ENCODE data around the gene IGFLR1.
"Not testable (repeated sequence)": the region's sequence is repeated elsewhere in the genome, so short reads cannot be mapped to it uniquely, and the experiment has no call there.

Gene IGFLR1

GRCh38 chr19:35703343-35703742 is 38.9 kb downstream of the IGFLR1 start:
- DNase-seq, result no peak

- peak; percentile 98 for DNase-seq
Observed at GRCh38 chr19:35702223-35703012, 39.8 kb downstream of the IGFLR1 start.

DNA sequence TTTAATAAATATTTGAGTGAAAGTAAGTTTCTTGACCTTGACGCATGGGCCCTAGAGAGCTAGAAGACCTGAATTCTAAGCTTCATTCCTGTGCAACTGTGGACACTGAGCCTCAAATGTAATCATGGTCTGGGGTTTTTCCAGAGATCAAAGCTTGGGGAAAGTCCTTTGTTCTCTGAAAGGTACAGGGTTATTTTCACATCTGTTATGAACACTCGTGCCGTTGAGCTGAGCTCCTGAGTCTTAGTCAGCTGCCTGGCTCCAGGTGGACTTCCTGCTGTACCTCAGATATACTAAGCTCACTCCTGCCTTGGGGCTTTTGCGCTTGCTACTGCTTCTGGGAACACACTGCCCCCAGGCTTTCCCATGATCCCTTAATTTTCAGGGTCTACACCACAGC is 45.4 kb downstream of the IGFLR1 start:
- peak; percentile 35 for DNase-seq

- no peak for DNase-seq
Observed at GRCh38 chr19:35695895-35696422, 46.3 kb downstream of the IGFLR1 start.

DNA sequence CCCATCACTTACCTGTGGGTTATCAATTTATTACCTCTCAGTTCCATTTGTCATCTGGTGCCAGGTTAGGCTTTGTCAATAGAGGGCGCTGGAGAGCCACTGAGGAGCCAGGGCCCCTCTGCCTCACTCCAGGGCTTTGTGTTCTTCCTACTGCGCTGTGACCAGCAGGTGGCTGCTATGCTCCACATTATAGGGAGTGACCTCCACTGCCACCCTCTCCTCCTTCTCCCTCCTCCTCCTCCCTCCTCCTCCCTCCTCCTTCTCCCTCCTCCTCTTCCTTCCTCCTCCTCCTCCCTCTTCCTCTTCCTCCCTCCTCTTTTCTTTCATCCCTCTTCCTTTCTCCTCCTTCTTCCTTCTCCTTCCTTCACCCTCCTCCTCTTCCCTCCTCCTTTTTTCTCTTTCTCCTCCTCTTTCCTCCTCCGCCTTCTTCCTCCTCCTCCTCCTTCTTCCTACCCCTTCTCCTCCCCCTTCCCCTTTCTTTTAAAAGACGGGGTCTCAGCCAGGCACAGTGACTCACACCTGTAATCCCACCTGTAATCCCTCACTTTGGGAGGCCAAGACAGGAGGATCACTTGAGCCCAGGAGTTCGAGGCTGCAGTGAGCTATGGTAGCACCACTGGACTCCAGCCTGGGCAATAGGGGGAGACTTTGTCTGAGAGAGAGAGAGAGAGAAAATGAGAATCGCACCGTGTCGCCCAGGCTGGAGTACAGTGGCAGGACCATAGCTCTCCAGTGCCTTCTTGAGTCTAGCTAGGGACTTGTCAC is 48.2 kb downstream of the IGFLR1 start:
- peak; percentile 95 for DNase-seq

DNA sequence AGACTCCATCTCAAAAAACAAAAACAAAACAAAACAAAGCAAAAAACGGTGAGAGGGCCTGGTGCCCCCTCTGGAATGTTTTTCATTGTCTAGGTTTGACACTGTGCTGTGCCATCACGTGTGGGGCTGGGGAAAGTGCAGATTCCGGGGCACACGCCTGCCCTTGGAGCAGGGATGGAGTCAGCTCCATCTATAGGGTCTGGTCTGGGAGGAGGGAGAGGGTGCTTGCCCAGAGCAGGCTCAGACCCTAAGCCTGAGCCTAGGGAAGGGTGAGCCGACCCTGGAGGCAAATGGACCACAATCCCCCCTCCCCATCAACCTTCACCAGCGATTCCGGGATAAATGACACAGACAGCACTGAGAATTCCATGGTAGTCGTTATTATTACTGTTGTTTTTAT is 48.8 kb downstream of the IGFLR1 start:
- DNase-seq, result no peak

DNA sequence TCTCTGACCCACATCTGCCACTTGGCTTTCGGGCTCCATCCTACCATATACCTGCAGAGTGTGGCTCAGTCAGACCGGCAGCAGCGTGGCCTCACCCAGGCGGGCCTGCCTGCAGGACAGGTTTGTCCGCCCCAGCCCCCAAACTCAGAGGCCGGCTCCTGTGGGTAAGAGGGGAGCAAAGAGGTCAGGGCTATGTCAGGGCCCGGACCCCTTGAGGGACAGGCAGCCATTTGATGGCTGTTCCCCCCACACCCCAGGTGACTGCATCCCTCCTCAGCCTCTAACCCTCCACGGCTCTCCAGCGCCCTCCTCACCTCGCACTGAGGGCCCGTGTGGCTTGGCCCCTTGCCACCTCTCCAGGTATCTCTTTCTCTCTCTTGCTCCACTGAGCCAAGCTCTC is 50.2 kb downstream of the IGFLR1 start:
- DNase-seq, result no peak

DNA sequence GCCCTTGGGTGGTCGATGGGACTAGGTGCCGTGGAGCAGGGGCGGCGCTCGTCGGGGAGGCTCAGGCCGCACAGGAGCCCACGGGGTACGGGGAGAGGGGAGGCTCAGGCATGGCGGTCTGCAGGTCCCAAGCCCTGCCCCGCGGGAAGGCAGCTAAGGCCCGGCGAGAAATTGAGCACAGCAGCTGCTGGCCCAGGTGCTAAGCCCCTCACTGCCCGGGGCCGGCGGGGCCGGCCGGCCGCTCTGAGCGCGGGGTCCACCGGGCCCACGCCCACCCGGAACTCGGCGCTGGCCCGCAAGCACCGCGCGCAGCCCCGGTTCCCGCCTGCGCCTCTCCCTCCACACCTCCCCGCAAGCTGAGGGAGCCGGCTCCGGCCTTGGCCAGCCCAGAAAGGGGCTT is 51.1 kb downstream of the IGFLR1 start:
- not testable (repeated sequence) for DNase-seq

GRCh38 chr19:35689836-35690235 is 52.4 kb downstream of the IGFLR1 start:
- DNase-seq, result no peak

Data from activated CD4-positive, alpha-beta T cell treated with anti-CD3 and anti-CD28 coated beads, Interleukin-2, amount 50 U/mL, for 16 hours (primary cell).